MM.1S (cell line): ENCODE measurements around the gene XPNPEP2.

Source experiments
- DNase-seq: peaks from one replicate; pipeline ENCODE4 v3.0.0-alpha.2; 2015
- H2AFZ ChIP-seq: fragments of 300-600 bp; sonication (generic); 2 replicates; pipeline ENCODE4 v1.6.0; 2016; ENCODE audit warnings: antibody characterized with exemption, low read length
- H3F3A ChIP-seq: fragments of 300-600 bp; sonication (generic); 2 replicates; pipeline ENCODE4 v1.6.1; 2016; ENCODE audit warnings: mild to moderate bottlenecking, antibody characterized with exemption, low read length, moderate library complexity, mixed read lengths; ENCODE audit not compliant: insufficient read depth
- H3K27ac ChIP-seq: fragments of 300-600 bp; sonication (generic); 2 replicates; pipeline ENCODE4 v1.5.1; 2016; ENCODE audit warnings: mild to moderate bottlenecking, low read length
- H3K27me3 ChIP-seq: fragments of 300-600 bp; sonication (generic); replicated peaks from 2 replicates; pipeline ENCODE4 v1.6.0; 2016; ENCODE audit warnings: low read length; ENCODE audit not compliant: insufficient read depth
- H3K36me3 ChIP-seq: fragments of 300-600 bp; sonication (generic); replicated peaks from 2 replicates; pipeline ENCODE4 v1.6.1; 2016; ENCODE audit warnings: mild to moderate bottlenecking, low read length, mixed read lengths; ENCODE audit not compliant: insufficient read depth
- H3K4me1 ChIP-seq: fragments of 300-600 bp; sonication (generic); 2 replicates; pipeline ENCODE4 v1.6.1; 2016; ENCODE audit warnings: low read length, mixed read lengths
- H3K4me2 ChIP-seq: fragments of 300-600 bp; sonication (generic); 2 replicates; pipeline ENCODE4 v1.6.0; 2016; ENCODE audit warnings: low read depth, low read length
- H3K4me3 ChIP-seq: fragments of 300-600 bp; sonication (generic); 2 replicates; pipeline ENCODE4 v1.5.1; 2016; ENCODE audit warnings: low read length, mixed read lengths
- H3K79me2 ChIP-seq: fragments of 300-600 bp; sonication (generic); 2 replicates; pipeline ENCODE4 v1.6.1; 2016; ENCODE audit warnings: mixed run types, low read length, mixed read lengths
- H3K9ac ChIP-seq: fragments of 300-600 bp; sonication (generic); 2 replicates; pipeline ENCODE4 v1.6.1; 2016; ENCODE audit warnings: low read length, mixed read lengths
- H3K9me2 ChIP-seq: fragments of 300-600 bp; sonication (generic); replicated peaks from 2 replicates; pipeline ENCODE4 v1.6.1; 2016; ENCODE audit warnings: mild to moderate bottlenecking, low read length, mixed read lengths; ENCODE audit not compliant: insufficient read depth
- H3K9me3 ChIP-seq: fragments of 300-600 bp; sonication (generic); replicated peaks from 2 replicates; pipeline ENCODE4 v1.6.1; 2016; ENCODE audit warnings: mild to moderate bottlenecking, low read length, mixed read lengths; ENCODE audit not compliant: insufficient read depth
- H4K20me1 ChIP-seq: fragments of 300-600 bp; sonication (generic); 2 replicates; pipeline ENCODE4 v1.6.1; 2016; ENCODE audit warnings: mild to moderate bottlenecking, low read length, moderate library complexity, mixed read lengths; ENCODE audit not compliant: insufficient read depth
- CTCF ChIP-seq: fragments of 300-600 bp; sonication (generic); IDR thresholded peaks from 2 replicates; pipeline ENCODE4 v1.5.1; 2016; ENCODE audit warnings: antibody characterized with exemption, low read length, mixed read lengths
- EZH2 ChIP-seq: fragments of 300-600 bp; sonication (generic); optimal IDR thresholded peaks from 2 replicates; pipeline ENCODE3; 2017; ENCODE audit warnings: low read depth, mild to moderate bottlenecking, antibody characterized with exemption, low read length, mixed read lengths
- EZH2phosphoT487 ChIP-seq: fragments of 300-600 bp; sonication (generic); IDR thresholded peaks from 2 replicates; pipeline ENCODE4 v1.6.1; 2018; ENCODE audit warnings: antibody characterized with exemption, low read length

XPNPEP2 gene, protein sequence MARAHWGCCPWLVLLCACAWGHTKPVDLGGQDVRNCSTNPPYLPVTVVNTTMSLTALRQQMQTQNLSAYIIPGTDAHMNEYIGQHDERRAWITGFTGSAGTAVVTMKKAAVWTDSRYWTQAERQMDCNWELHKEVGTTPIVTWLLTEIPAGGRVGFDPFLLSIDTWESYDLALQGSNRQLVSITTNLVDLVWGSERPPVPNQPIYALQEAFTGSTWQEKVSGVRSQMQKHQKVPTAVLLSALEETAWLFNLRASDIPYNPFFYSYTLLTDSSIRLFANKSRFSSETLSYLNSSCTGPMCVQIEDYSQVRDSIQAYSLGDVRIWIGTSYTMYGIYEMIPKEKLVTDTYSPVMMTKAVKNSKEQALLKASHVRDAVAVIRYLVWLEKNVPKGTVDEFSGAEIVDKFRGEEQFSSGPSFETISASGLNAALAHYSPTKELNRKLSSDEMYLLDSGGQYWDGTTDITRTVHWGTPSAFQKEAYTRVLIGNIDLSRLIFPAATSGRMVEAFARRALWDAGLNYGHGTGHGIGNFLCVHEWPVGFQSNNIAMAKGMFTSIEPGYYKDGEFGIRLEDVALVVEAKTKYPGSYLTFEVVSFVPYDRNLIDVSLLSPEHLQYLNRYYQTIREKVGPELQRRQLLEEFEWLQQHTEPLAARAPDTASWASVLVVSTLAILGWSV

DNA sequence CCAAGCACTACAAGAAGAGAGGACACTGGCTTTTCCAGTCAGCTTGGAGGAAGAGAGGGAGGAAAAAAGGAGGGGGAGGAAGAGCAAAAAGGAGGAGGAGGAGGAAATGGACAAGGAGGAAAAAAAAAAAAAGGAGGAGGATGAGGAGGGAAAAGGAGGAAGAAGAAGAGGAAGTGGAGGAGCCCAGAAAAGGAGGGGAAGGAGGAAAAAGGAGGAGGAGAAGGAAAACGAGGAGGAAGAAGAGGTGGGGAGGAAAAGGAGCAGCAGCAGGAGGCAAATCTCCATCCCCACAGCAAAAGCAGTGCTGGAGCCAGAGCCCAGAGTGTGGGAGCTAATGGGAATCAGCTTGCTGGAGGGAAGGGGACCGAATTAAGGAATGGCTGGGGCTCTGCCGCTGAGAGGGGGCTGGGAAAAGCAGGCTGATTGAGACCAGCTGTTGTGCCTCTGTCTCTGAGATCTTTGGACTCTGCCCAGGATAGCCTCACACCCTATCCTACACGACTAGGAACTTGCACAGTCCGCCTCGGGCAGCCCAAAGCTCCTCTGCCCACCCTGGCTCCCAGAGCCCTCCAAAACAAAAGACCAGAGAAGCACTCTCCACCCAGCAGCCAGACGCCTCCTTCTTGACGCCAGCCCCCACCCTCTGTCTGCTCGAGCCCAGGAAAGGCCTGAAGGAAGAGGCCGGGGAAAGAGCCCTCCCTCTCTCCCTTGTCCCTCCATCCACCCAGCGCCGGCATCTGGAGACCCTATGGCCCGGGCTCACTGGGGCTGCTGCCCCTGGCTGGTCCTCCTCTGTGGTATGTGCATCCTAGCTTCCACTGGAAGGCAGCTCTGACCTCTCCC is at the start of gene XPNPEP2:
TSS of gene XPNPEP2 (plus strand) at position 514 of the 843 bp plus-strand sequence. CDS start at position 749, 235 bp downstream.
- Histone ChIP-seq H2AFZ (no peak within 1 kb of the TSS), H3K36me3 (no peaks in the 10 kb centered on the region), H4K20me1 (no peaks in the 10 kb centered on the region)

DNA sequence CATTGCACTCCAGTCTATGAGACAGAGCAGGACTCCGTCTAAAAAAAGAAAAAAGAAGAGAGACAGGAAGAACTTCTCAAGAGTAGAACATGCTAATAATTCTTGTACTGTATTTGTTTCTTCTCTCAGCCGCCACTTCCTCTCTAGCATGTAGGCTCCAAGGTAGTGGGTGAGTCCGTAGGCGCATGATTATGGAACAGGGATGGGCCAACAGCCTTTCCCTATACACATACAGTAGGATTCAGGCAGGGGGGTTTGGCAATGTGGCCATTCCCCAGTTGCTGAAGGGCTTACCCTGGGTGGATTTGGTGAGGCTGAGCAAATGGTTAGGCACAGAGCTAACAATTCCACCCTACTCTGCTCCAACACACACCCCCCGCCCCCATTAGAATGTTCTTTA is 49.0 kb upstream of the XPNPEP2 start:
- Histone ChIP-seq H3K9me3 (no peaks in the 10 kb centered on the region), H3F3A (no peaks in the 10 kb centered on the region), H3K27me3 (no peaks in the 10 kb centered on the region), H2AFZ (no peak overlapping the region), H3K4me1 (no peaks in the 10 kb centered on the region), H3K36me3 (no peaks in the 10 kb centered on the region), H3K27ac (no peak overlapping the region), H3K79me2 (no peaks in the 10 kb centered on the region), H3K9ac (no peak overlapping the region), H3K4me2 (no peak overlapping the region), H4K20me1 (no peaks in the 10 kb centered on the region), H3K4me3 (no peak overlapping the region), H3K9me2 (no peaks in the 10 kb centered on the region)
- no peak for DNase-seq
- TF ChIP-seq EZH2phosphoT487 (no peak), EZH2 (no peak)

More for the DNA sequence above, at the start of gene XPNPEP2:
- no peak within 1 kb of the TSS for H3K4me2 ChIP-seq
- H3K4me1 ChIP-seq, result no peaks in the 10 kb centered on the region
- no peak within 1 kb of the TSS for H3K27ac ChIP-seq
- no peaks in the 10 kb centered on the region for H3K9me2 ChIP-seq
- no peaks in the 10 kb centered on the region for H3K9me3 ChIP-seq
- no peak within 1 kb of the TSS for H3K4me3 ChIP-seq
- no peaks in the 10 kb centered on the region for H3K27me3 ChIP-seq
- H3K9ac ChIP-seq, result no peak within 1 kb of the TSS
- H3F3A ChIP-seq, result no peaks in the 10 kb centered on the region
- no peaks in the 10 kb centered on the region for H3K79me2 ChIP-seq
- TF ChIP-seq EZH2phosphoT487, result no peak
- no peak for TF ChIP-seq EZH2
- no peak for TF ChIP-seq CTCF
- no peak for DNase-seq

- H3K4me3 ChIP-seq, result no peak overlapping the region
- no peak overlapping the region for H3K9ac ChIP-seq
- H3K79me2 ChIP-seq, result no peaks in the 10 kb centered on the region
- no peak for DNase-seq
- H4K20me1 ChIP-seq, result no peaks in the 10 kb centered on the region
- no peaks in the 10 kb centered on the region for H3K9me2 ChIP-seq
- no peak overlapping the region for H3K27ac ChIP-seq
- H3K9me3 ChIP-seq, result no peaks in the 10 kb centered on the region
- H3F3A ChIP-seq, result no peaks in the 10 kb centered on the region
- H3K4me2 ChIP-seq, result no peak overlapping the region
- no peaks in the 10 kb centered on the region for H3K36me3 ChIP-seq
- no peak overlapping the region for H2AFZ ChIP-seq
- no peaks in the 10 kb centered on the region for H3K4me1 ChIP-seq
- no peaks in the 10 kb centered on the region for H3K27me3 ChIP-seq
- TF ChIP-seq CTCF (no peak), EZH2phosphoT487 (no peak), EZH2 (no peak)
Measured at GRCh38 chrX:129690435-129690834, 48.3 kb upstream of the XPNPEP2 start.
